Adrenal gland (tissue), 12 donors: ENCODE data around the gene S100G. TPM values are rescaled to one million over a fixed set of nuclear protein-coding genes. Genes with fewer than 3 reads are reported as not detected.

Experiments used
- DNase-seq, 7 donors: peaks; one replicate each; pipeline ENCODE4 v3.0.0-alpha.2; 2019 to 2020
- H3K27ac ChIP-seq, 5 donors: fragments of 200-600 bp; sonication (generic) in 4 of 5; 1 replicate in 3 of 5; 2 replicates in 2 of 5; pipeline versions ENCODE4 v1.5.1 to v1.8.0; 2016 to 2020; ENCODE audit warnings: mild to moderate bottlenecking in 1 of 5
- H3K27me3 ChIP-seq: fragments of 200-600 bp; 2 replicates; pipeline ENCODE4 v1.8.0; 2021
- H3K36me3 ChIP-seq, 2 donors: fragments of 200-600 bp; replicated peaks in 1 of 2; 1 replicate in 1 of 2; 2 replicates in 1 of 2; pipeline versions ENCODE4 v1.5.1 to v1.8.0; 2018 to 2022
- H3K4me1 ChIP-seq, 2 donors: fragments of 200-600 bp; replicated peaks in 1 of 2; 1 replicate in 1 of 2; 2 replicates in 1 of 2; pipeline versions ENCODE4 v1.5.1 to v1.8.0; 2018 to 2021
- H3K4me3 ChIP-seq, 4 donors: fragments of 200-600 bp; sonication (generic) in 3 of 4; one replicate each; pipeline ENCODE4 v1.5.1; 2016 to 2018
- H3K9me3 ChIP-seq, 3 donors: fragments of 200-600 bp; sonication (generic) in 1 of 3; replicated peaks in 1 of 3; 1 replicate in 2 of 3; 2 replicates in 1 of 3; pipeline versions ENCODE4 v1.5.1 to v1.8.0; 2016 to 2021
- POLR2A ChIP-seq, 2 donors: fragments of 450-650 bp; IDR thresholded peaks; one replicate each; pipeline ENCODE4 v1.6.1; 2017; ENCODE audit warnings: antibody characterized with exemption in 2 of 2, mild to moderate bottlenecking in 2 of 2, moderate library complexity in 1 of 2
- WGBS, 4 donors: extraction: QIAGEN DNeasy Blood & Tissue Kit in 2 of 4; methylation state at CpG; one replicate each; pipeline versions ENCODE4 v1.1.5 to v1.1.7; 2013 to 2017; 5-methylcytosine and 5-hydroxymethylcytosine counted together
- intact Hi-C, 2 donors: fragments of 100-400 bp; cut with DNase I; formaldehyde crosslinking; loops; one replicate each; pipeline versions ENCODE4 v1.14.1 to v1.15.0; 2022 to 2023
- polyA plus RNA-seq, 3 donors: library from polyadenylated mRNA; stranded (reverse); fragments of 200-250 nt in 2 of 3; fragments of 350-450 nt in 1 of 3; fragmentation: Illumina TruSeq in 1 of 3; extraction: RNeasy Lipid Tissue Mini Kit (QIAGEN cat#74804) in 1 of 3; gene quantifications; one replicate each; pipeline ENCODE4 v1.2.3, GENCODE V29; 2013 to 2014
- total RNA-seq, 9 donors: library from RNA; depleted of rRNA in 4 of 9; stranded (reverse); fragments of >200 nt in 4 of 9; fragments of 120-200 nt in 1 of 9; fragmentation: NEBNext Ultra II Directional in 1 of 9; extraction: Animal tissue kit (Norgen Biotek cat#: 25700) in 1 of 9; gene quantifications; one replicate each; pipeline versions ENCODE4 v1.1.0 to v1.2.4, GENCODE V29; 2013 to 2023
- TF ChIP-seq, protein P1 (sequence below), 6 experiments: fragments of 450-650 bp in 4 of 6; fragments of 200-600 bp in 2 of 6; sonication (generic) in 1 of 6; IDR thresholded peaks; 1 replicate in 5 of 6; 2 replicates in 1 of 6; pipeline versions ENCODE4 v1.5.1 to v1.8.0; 2016 to 2021; ENCODE audit warnings: antibody characterized with exemption in 6 of 6, mild to moderate bottlenecking in 2 of 6, moderate library complexity in 1 of 6
- donor health status: healthy with polysubstance abuse.
- donor health status: Bipolar disorder and iron deficiency.
- donor health status: DM: yes; HTN: yes; CAD: no.
- donor health status: DM: no; HTN: no; CAD: no.
- donor health status: DM: no; HTN: no; CAD: no.
- donor health status: DM: yes; HTN: yes; CAD: no.

S100G gene
- total and polyA plus RNA-seq, 12 donors = 0.33 to 0.48 TPM; not detected in 10

DNA sequence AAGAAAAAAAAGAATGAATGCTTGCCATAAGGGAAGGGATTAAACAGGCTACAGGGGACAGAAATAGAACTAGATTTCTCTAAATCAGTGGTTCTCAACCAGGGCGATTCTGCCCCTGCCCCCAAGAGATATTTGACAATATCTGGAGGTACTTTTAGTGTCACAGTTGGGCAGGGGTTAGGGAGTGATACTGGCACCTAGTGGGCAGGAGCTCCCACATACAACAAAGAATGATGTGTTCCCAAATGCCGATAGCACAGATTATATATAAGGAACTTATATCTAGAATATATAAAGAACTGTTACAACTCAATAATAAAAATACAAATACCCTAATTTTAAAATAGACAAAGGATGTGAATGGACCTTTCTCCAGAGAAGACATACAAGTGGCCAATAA, 14.7 kb downstream of the S100G start:
- intact Hi-C loops = loop anchor here in 1 of 2 donors (10.0 kb wide), 1 partner anchor 230 kb away; no protein-coding TSS in a partner anchor
- H3K36me3 ChIP-seq = no peaks in the 10 kb centered on the region
- no peak for DNase-seq
- no peaks in the 10 kb centered on the region for H3K4me1 ChIP-seq
- H3K4me3 ChIP-seq = no peak overlapping the region
- TF ChIP-seq POLR2A (IDR thresholded peaks at IDR 0.05) = no peak
- TF ChIP-seq, protein P1, sequence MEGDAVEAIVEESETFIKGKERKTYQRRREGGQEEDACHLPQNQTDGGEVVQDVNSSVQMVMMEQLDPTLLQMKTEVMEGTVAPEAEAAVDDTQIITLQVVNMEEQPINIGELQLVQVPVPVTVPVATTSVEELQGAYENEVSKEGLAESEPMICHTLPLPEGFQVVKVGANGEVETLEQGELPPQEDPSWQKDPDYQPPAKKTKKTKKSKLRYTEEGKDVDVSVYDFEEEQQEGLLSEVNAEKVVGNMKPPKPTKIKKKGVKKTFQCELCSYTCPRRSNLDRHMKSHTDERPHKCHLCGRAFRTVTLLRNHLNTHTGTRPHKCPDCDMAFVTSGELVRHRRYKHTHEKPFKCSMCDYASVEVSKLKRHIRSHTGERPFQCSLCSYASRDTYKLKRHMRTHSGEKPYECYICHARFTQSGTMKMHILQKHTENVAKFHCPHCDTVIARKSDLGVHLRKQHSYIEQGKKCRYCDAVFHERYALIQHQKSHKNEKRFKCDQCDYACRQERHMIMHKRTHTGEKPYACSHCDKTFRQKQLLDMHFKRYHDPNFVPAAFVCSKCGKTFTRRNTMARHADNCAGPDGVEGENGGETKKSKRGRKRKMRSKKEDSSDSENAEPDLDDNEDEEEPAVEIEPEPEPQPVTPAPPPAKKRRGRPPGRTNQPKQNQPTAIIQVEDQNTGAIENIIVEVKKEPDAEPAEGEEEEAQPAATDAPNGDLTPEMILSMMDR (IDR thresholded peaks at IDR 0.05) = no peak
- no peaks in the 10 kb centered on the region for H3K27me3 ChIP-seq
- H3K9me3 ChIP-seq = no peaks in the 10 kb centered on the region
- WGBS, 4 donors = 91 to 96% (median 96%) methylated on average over 2 of the region's 2 CpGs
- H3K27ac ChIP-seq = no peak overlapping the region

DNA sequence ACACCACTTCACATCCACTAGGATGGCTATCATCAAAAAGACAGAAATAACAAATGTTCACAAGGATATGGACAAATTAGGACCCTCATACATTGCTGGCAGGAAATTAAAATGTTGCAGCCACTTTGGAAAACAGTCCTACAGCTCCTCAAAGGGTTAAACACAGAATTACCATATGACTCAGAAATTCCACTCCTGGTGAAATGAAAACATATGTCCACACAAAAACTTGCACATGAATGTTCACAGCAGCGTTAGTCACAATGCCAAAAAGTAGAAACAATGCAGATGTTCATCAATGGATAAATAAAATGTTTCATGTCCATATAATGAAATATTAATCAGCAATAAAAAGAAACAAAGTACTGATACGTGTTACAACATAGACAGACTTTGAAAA, 15.1 kb downstream of the S100G start:
- WGBS, 4 donors = 68 to 73% (median 70%) methylated on average over 2 of the region's 2 CpGs
- Histone ChIP-seq H3K27me3 (peaks cover 5% of the 10 kb centered on the region), H3K36me3 (no peaks in the 10 kb centered on the region), H3K4me3 (no peak overlapping the region), H3K4me1 (no peaks in the 10 kb centered on the region), H3K27ac (no peak overlapping the region), H3K9me3 (no peaks in the 10 kb centered on the region)
- intact Hi-C loops = loop anchor here in 1 of 2 donors (10.0 kb wide), 1 partner anchor 230 kb away; no protein-coding TSS in a partner anchor
- TF ChIP-seq, protein P1 (IDR thresholded peaks at IDR 0.05) = no peak
- no peak for TF ChIP-seq POLR2A (IDR thresholded peaks at IDR 0.05)
- DNase-seq = no peak

DNA sequence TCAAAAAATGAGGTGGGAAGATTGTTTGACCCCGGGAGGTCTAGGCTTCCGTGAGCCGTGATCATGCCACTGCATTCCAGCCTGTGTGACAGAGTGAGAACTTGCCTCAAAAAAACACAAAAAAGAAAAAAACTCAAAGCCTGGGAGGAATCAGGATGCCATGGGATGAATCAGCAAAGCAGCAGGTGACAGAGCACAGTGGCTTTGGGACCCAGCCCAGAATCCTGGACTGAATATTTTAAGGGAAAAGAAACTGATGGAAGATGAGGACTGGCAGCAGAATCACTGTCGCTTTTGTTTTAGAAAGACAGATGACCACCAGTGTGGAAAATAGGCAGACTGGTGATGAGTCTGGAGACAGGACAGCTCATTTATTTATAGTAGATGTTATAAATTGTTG, 16.6 kb downstream of the S100G start:
- Histone ChIP-seq H3K4me1 (no peaks in the 10 kb centered on the region), H3K27me3 (peaks cover 6% of the 10 kb centered on the region), H3K27ac (peak overlapping the region in 1 of 5 donors; percentile 40), H3K9me3 (no peaks in the 10 kb centered on the region), H3K36me3 (no peaks in the 10 kb centered on the region), H3K4me3 (no peak overlapping the region)
- intact Hi-C loops = loop anchor here in 1 of 2 donors (10.0 kb wide), 1 partner anchor 232 kb away; no protein-coding TSS in a partner anchor
- TF ChIP-seq, protein P1 (IDR thresholded peaks at IDR 0.05) = no peak
- no peak for TF ChIP-seq POLR2A (IDR thresholded peaks at IDR 0.05)
- WGBS, 4 donors = 58 to 76% (median 59%) methylated on average over 4 of the region's 4 CpGs
- peak in 5 of 7 donors; percentile 39 to 61 (median 47) for DNase-seq

DNA sequence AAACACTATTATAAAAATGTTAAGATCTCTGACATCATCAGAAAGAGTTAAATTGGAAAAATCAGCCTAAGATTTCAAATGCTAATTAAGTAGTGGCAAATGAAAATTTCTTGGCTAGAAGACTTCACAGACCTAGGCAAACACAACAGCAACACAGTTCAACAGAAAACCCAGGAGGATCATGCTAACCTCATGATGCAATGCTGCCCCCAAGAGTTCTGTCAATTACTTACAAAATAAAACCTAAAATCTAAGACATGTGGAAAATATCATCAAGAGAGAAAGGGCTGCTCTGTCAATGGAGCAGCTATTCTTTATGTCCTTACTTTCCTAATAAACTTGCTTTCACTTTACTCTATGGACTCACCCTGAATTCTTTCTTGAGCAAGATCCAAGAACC, 21.0 kb downstream of the S100G start:
- TF ChIP-seq POLR2A (IDR thresholded peaks at IDR 0.05) = no peak
- TF ChIP-seq, protein P1 (IDR thresholded peaks at IDR 0.05) = peak in 4 of 6 experiments; percentile 32 to 44 (median 40)
- Histone ChIP-seq H3K4me3 (no peak overlapping the region), H3K9me3 (no peaks in the 10 kb centered on the region), H3K36me3 (no peaks in the 10 kb centered on the region), H3K27ac (no peak overlapping the region), H3K27me3 (peaks cover 6% of the 10 kb centered on the region), H3K4me1 (no peaks in the 10 kb centered on the region)
- peak in 3 of 7 donors; percentile 17 to 36 (median 36) for DNase-seq
- intact Hi-C loops = loop anchor here in 1 of 2 donors (10.0 kb wide), 1 partner anchor 226 kb away; no protein-coding TSS in a partner anchor
